HepG2 (cell line): Measurements from ENCODE around the gene CREB3. TPM values are rescaled to one million over a fixed set of nuclear protein-coding genes. Genes with fewer than 3 reads are reported as not detected.
A peak's percentile ranks its signal among the peaks of the same experiment; 100 is the strongest.

Source experiments
- FOXA3 ChIP-seq: IDR thresholded peaks from 2 replicates; pipeline ENCODE4 v1.6.1; 2016; ENCODE audit warnings: missing genetic modification reagents, missing compliant biosample characterization
- FOXJ3 ChIP-seq: sonication (generic); formaldehyde crosslinking; IDR thresholded peaks from 2 replicates; pipeline ENCODE4 v1.4.0; 2020; ENCODE audit warnings: missing genetic modification reagents, mild to moderate bottlenecking, borderline replicate concordance
- HDAC2 ChIP-seq: sonication (generic); formaldehyde crosslinking; IDR thresholded peaks from 2 replicates; pipeline ENCODE4 v1.4.0; 2020; ENCODE audit warnings: missing genetic modification reagents
- HNF4A ChIP-seq: sonication (generic); formaldehyde crosslinking; IDR thresholded peaks from 2 replicates; pipeline ENCODE4 v1.4.0; 2020; ENCODE audit warnings: missing genetic modification reagents
- RXRA ChIP-seq: sonication (generic); formaldehyde crosslinking; IDR thresholded peaks from 2 replicates; pipeline ENCODE4 v1.5.1; 2020; ENCODE audit warnings: missing genetic modification reagents
- TMF1 ChIP-seq: sonication (generic); formaldehyde crosslinking; IDR thresholded peaks from 2 replicates; pipeline ENCODE4 v1.8.1; 2022; ENCODE audit warnings: low read depth, missing genetic modification reagents
- ZNF138 ChIP-seq: sonication (generic); formaldehyde crosslinking; IDR thresholded peaks from 2 replicates; pipeline ENCODE4 v1.5.0; 2020; ENCODE audit warnings: mild to moderate bottlenecking, low read depth, missing genetic modification reagents
- ZNF280B ChIP-seq: sonication (generic); formaldehyde crosslinking; IDR thresholded peaks from 2 replicates; pipeline ENCODE4 v1.5.0; 2020; ENCODE audit warnings: missing genetic modification reagents, mild to moderate bottlenecking, borderline replicate concordance
- ZNF383 ChIP-seq: sonication (generic); formaldehyde crosslinking; IDR thresholded peaks from 2 replicates; pipeline ENCODE4 v1.4.0; 2020; ENCODE audit warnings: missing genetic modification reagents, mild to moderate bottlenecking, borderline replicate concordance
- ZNF512B ChIP-seq: sonication (generic); formaldehyde crosslinking; IDR thresholded peaks from 2 replicates; pipeline ENCODE4 v1.5.1; 2020; ENCODE audit warnings: missing genetic modification reagents, mild to moderate bottlenecking, borderline replicate concordance
- ZSCAN29 ChIP-seq: sonication (generic); formaldehyde crosslinking; conservative IDR thresholded peaks from 2 replicates; pipeline ENCODE4 v1.4.0; 2020; ENCODE audit warnings: mild to moderate bottlenecking, missing genetic modification reagents
- polyA plus RNA-seq, 8 experiments: library from polyadenylated mRNA; depleted of rRNA in 3 of 8; stranded (reverse) in 7 of 8; unstranded in 1 of 8; fragments of >200 nt; fragmentation: Illumina TruSeq in 4 of 8; extraction: Trizol in 4 of 8; gene quantifications; 2 replicates each; pipeline versions ENCODE4 v1.2.1 to v1.2.3, GENCODE V29; 2011 to 2016; ENCODE audit warnings: low read depth in 4 of 8, missing spikeins in 1 of 8, mixed read lengths in 1 of 8; ENCODE audit not compliant: insufficient read depth in 1 of 8
- total RNA-seq, 5 experiments: library from RNA; depleted of rRNA; stranded (reverse); fragments of >200 nt; fragmentation: Illumina TruSeq; extraction: Trizol; gene quantifications; 2 replicates each; pipeline ENCODE4 v1.2.3, GENCODE V29; 2016; ENCODE audit warnings: low read depth in 1 of 5
- TF ChIP-seq, protein P1 (sequence below): fragments of 450-650 bp; IDR thresholded peaks from 2 replicates; pipeline ENCODE4 v1.6.1; 2017; ENCODE audit warnings: mild to moderate bottlenecking
- TF ChIP-seq, protein P2 (sequence below), 2 experiments: IDR thresholded peaks; 2 replicates each; pipeline ENCODE4 v1.6.1; 2011 to 2012; ENCODE audit warnings: low read length in 2 of 2, borderline replicate concordance in 1 of 2, low read depth in 1 of 2, mild to moderate bottlenecking in 1 of 2, moderate library complexity in 1 of 2
- TF ChIP-seq, protein P3 (sequence below): sonication (generic); formaldehyde crosslinking; IDR thresholded peaks from 2 replicates; pipeline ENCODE4 v1.5.0; 2020; ENCODE audit warnings: mild to moderate bottlenecking, missing genetic modification reagents

CREB3 gene
- total and polyA plus RNA-seq, 2 of the 13 experiments (the other 11 are each of a cell fraction or from before 2014, with no cell fraction given) = 11.1 to 34.2 TPM

GRCh38 chr9:35732185-35732799 lies at the start of gene CREB3, which contains the start of gene TLN1 (continued):
- TF ChIP-seq, protein P1, sequence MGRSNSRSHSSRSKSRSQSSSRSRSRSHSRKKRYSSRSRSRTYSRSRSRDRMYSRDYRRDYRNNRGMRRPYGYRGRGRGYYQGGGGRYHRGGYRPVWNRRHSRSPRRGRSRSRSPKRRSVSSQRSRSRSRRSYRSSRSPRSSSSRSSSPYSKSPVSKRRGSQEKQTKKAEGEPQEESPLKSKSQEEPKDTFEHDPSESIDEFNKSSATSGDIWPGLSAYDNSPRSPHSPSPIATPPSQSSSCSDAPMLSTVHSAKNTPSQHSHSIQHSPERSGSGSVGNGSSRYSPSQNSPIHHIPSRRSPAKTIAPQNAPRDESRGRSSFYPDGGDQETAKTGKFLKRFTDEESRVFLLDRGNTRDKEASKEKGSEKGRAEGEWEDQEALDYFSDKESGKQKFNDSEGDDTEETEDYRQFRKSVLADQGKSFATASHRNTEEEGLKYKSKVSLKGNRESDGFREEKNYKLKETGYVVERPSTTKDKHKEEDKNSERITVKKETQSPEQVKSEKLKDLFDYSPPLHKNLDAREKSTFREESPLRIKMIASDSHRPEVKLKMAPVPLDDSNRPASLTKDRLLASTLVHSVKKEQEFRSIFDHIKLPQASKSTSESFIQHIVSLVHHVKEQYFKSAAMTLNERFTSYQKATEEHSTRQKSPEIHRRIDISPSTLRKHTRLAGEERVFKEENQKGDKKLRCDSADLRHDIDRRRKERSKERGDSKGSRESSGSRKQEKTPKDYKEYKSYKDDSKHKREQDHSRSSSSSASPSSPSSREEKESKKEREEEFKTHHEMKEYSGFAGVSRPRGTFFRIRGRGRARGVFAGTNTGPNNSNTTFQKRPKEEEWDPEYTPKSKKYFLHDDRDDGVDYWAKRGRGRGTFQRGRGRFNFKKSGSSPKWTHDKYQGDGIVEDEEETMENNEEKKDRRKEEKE = no peak
- no peak for TF ChIP-seq ZNF512B
- no peak for TF ChIP-seq ZNF383 (CRISPR knock-in tag)
- TF ChIP-seq ZSCAN29 = 0 out of 2 replicates have a peak, but pooled peaks have one; percentile 79
- TF ChIP-seq, protein P2, sequence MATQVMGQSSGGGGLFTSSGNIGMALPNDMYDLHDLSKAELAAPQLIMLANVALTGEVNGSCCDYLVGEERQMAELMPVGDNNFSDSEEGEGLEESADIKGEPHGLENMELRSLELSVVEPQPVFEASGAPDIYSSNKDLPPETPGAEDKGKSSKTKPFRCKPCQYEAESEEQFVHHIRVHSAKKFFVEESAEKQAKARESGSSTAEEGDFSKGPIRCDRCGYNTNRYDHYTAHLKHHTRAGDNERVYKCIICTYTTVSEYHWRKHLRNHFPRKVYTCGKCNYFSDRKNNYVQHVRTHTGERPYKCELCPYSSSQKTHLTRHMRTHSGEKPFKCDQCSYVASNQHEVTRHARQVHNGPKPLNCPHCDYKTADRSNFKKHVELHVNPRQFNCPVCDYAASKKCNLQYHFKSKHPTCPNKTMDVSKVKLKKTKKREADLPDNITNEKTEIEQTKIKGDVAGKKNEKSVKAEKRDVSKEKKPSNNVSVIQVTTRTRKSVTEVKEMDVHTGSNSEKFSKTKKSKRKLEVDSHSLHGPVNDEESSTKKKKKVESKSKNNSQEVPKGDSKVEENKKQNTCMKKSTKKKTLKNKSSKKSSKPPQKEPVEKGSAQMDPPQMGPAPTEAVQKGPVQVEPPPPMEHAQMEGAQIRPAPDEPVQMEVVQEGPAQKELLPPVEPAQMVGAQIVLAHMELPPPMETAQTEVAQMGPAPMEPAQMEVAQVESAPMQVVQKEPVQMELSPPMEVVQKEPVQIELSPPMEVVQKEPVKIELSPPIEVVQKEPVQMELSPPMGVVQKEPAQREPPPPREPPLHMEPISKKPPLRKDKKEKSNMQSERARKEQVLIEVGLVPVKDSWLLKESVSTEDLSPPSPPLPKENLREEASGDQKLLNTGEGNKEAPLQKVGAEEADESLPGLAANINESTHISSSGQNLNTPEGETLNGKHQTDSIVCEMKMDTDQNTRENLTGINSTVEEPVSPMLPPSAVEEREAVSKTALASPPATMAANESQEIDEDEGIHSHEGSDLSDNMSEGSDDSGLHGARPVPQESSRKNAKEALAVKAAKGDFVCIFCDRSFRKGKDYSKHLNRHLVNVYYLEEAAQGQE (IDR thresholded peaks at IDR 0.05; ENCODE audit: borderline replicate concordance in 1 of 2, low read depth in 1 of 2, low read length in 2 of 2) = no peak; a peak in 1 of 4 replicates
- peak; percentile 55 for TF ChIP-seq HDAC2 (CRISPR knock-in tag)
- TF ChIP-seq RXRA (CRISPR knock-in tag) = peak; percentile 32
- TF ChIP-seq HNF4A (CRISPR knock-in tag) = peak; percentile 62
- TF ChIP-seq TMF1 = 0 out of 2 replicates have a peak, but pooled peaks have one; percentile 51
- TF ChIP-seq ZNF138 = 0 out of 2 replicates have a peak, but pooled peaks have one; percentile 53
- TF ChIP-seq ZNF280B (CRISPR knock-in tag) = peak; percentile 29; the same call in 1 of the 2 replicates
- TF ChIP-seq FOXA3 = peak; percentile 52; the same call in 1 of the 2 replicates
- TF ChIP-seq, protein P3, sequence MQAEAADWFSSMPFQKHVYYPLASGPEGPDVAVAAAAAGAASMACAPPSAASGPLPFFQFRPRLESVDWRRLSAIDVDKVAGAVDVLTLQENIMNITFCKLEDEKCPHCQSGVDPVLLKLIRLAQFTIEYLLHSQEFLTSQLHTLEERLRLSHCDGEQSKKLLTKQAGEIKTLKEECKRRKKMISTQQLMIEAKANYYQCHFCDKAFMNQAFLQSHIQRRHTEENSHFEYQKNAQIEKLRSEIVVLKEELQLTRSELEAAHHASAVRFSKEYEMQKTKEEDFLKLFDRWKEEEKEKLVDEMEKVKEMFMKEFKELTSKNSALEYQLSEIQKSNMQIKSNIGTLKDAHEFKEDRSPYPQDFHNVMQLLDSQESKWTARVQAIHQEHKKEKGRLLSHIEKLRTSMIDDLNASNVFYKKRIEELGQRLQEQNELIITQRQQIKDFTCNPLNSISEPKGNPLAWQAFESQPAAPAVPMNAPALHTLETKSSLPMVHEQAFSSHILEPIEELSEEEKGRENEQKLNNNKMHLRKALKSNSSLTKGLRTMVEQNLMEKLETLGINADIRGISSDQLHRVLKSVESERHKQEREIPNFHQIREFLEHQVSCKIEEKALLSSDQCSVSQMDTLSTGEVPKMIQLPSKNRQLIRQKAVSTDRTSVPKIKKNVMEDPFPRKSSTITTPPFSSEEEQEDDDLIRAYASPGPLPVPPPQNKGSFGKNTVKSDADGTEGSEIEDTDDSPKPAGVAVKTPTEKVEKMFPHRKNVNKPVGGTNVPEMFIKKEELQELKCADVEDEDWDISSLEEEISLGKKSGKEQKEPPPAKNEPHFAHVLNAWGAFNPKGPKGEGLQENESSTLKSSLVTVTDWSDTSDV (CRISPR knock-in tag) = peak; percentile 54
- peak; percentile 58; the same call in 1 of the 2 replicates for TF ChIP-seq FOXJ3 (CRISPR knock-in tag)
